GM20000 (cell line): ENCODE data around the gene APOBEC3C.

Experiments
- DNase-seq: peaks from one replicate; pipeline ENCODE4 v3.0.0; 2012; ENCODE audit warnings: low spot score
- TF ChIP-seq, protein P1 (sequence below): IDR thresholded peaks from 2 replicates; pipeline ENCODE4 v1.5.1; 2012; ENCODE audit warnings: mild to moderate bottlenecking, control low read depth; ENCODE audit errors: extremely low read depth, missing control alignments

Gene APOBEC3C

GRCh38 chr22:38967451-38968450 lies 46.3 kb upstream of the APOBEC3C start:
- TF ChIP-seq, protein P1, sequence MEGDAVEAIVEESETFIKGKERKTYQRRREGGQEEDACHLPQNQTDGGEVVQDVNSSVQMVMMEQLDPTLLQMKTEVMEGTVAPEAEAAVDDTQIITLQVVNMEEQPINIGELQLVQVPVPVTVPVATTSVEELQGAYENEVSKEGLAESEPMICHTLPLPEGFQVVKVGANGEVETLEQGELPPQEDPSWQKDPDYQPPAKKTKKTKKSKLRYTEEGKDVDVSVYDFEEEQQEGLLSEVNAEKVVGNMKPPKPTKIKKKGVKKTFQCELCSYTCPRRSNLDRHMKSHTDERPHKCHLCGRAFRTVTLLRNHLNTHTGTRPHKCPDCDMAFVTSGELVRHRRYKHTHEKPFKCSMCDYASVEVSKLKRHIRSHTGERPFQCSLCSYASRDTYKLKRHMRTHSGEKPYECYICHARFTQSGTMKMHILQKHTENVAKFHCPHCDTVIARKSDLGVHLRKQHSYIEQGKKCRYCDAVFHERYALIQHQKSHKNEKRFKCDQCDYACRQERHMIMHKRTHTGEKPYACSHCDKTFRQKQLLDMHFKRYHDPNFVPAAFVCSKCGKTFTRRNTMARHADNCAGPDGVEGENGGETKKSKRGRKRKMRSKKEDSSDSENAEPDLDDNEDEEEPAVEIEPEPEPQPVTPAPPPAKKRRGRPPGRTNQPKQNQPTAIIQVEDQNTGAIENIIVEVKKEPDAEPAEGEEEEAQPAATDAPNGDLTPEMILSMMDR, result no peak
- DNase-seq, result no peak

GRCh38 chr22:38968801-38969200 lies 45.3 kb upstream of the APOBEC3C start:
- TF ChIP-seq, protein P1, result no peak
- DNase-seq, result no peak

DNA sequence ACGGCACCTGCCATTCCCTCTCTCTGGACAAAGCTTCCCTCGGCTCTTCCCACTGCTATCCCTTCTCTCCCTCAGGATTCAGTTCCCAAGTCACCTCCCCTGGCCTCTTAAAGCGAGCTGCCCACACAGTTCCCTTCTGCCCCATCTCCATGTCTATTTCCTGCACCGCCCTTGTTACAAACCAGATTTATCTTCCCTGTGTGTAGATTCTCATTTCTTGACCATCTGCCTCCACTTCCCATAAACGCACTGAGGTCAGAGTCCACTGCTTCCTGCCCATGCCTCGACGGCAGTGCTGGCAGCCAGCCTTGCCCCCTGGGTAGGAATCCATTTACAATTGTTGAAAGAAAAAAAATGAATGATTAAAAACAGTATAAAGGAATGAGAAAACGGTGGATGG lies 43.5 kb upstream of the APOBEC3C start:
- TF ChIP-seq, protein P1, result no peak
- no peak for DNase-seq

DNA sequence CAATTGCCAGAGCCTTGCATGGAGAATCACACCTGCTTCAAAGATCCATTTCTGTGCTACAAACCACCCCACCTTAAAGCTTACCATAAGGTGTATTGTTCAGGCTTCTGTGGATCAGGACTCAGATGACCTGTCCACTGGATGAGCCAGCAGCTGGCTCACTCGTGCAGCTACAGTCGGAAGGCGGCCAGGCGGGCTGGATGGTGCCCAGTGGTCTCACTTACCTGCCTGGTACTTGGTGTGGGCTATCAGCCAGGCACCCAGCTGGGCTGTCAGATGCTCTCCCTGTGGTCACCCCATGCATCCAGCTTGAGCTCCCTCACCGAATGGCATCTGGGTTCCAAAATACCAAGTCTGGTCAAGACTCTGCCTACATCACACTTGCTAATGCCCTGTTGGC lies 42.9 kb upstream of the APOBEC3C start:
- no peak for DNase-seq
- TF ChIP-seq, protein P1, result no peak

- DNase-seq, result no peak
- TF ChIP-seq, protein P1, result no peak
These were observed 42.3 kb upstream of the APOBEC3C start for GRCh38 chr22:38971791-38972190.

DNA sequence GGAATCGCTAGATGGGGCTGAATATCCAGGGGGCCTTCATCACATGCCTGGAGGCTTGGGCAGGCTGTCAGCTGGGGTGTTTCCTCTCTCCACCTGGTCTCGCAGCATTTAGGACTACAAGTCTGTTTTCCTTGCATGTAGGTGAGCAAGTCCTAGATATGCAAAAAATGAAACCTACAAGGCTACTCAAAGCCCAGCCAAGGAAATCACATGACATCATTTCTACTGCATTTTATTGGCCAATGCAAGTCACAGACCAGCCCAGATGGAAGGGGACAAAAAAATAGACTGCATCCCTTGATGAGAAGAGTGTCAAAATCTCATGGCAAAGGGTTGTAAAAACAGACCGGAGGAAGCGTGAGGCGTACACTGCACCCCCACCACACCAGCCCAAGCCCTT lies 41.5 kb upstream of the APOBEC3C start:
- TF ChIP-seq, protein P1, result no peak
- no peak for DNase-seq
